Skeletal muscle satellite cell (primary cell): ENCODE data around the gene ATF1. TPM values are rescaled to one million over a fixed set of nuclear protein-coding genes. Genes with fewer than 3 reads are reported as not detected.

Experiments
- small RNA-seq: library from RNA; depleted of rRNA; stranded (forward); fragments of <200 nt; gene quantifications from one replicate; pipeline ENCODE3, GENCODE V24; 2012

Gene ATF1

Small RNA genes lying within 50 kb of the gene (small RNA-seq; reads per million reads assigned to genes)
- gene AC013244.2 (not detected), gene RF00019 (not detected), gene RN7SL519P (not detected)
